ENCODE data around the gene PKNOX2. TPM values are rescaled to one million over a fixed set of nuclear protein-coding genes. Genes with fewer than 3 reads are reported as not detected.

The PKNOX2 gene
- total and polyA plus RNA-seq, 10 of the 15 experiments (the other 5 are each of a cell fraction or from before 2014, with no cell fraction given) = not detected

DNA sequence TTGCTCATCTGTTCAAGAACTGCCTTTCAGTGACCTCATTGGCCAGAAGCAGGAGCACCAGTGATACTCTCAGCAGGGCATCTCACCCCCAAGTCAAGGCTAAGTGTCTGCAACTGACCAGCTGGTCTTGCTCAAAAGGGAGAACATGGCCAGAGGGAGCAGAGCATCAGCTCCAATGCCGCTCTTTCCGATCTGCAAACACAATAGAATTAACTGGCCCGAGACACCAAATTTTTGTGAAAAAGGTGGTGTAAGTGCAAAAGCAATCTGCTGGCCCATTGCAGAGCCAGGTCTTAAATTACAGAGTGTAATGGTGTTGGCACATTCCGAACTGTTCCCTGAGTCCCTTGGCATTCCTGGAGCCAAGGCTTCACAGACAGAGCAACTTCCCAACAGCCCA lies 97.0 kb downstream of the PKNOX2 start:
- no TSS peak for BruUV-seq (replicated peaks)
- Histone ChIP-seq H3K27ac (ENCODE audit: control insufficient read depth, insufficient read depth) (no peak overlapping the region), H4K20me1 (ENCODE audit: control insufficient read depth, insufficient read depth) (no peaks in the 10 kb centered on the region), H3K9me3 (replicated peaks; ENCODE audit: control insufficient read depth, insufficient read depth, low read length) (no peaks in the 10 kb centered on the region), H3K79me2 (ENCODE audit: control insufficient read depth, insufficient read depth, low read length) (no peaks in the 10 kb centered on the region), H3K27me3 (replicated peaks in 1 of 2; ENCODE audit: control insufficient read depth in 2 of 2, insufficient read depth in 2 of 2, low read length in 1 of 2) (peaks cover 0 to 13% of the 10 kb centered on the region in 2 experiments; a peak in 3 of 4 replicates), H3K4me1 (ENCODE audit: control insufficient read depth, insufficient read depth, low read length) (no peaks in the 10 kb centered on the region), H2AFZ (ENCODE audit: control insufficient read depth, low read depth, low read length) (no peak overlapping the region), H3K9ac (ENCODE audit: control insufficient read depth, insufficient read depth, low read length) (no peak overlapping the region), H3K4me2 (ENCODE audit: control insufficient read depth, insufficient read depth) (no peak overlapping the region), H3K4me3 (no peak overlapping the region), H3K36me3 (ENCODE audit: control insufficient read depth in 2 of 2, insufficient read depth in 2 of 2, low read length in 1 of 2) (no peaks in the 10 kb centered on the region)
- WGBS (ENCODE audit: insufficient coverage, insufficient replicate concordance, low lambda C conversion rate, missing lambda C conversion rate) = 59% methylated on average over 4 of the region's 4 CpGs
- ATAC-seq = no peak
- ChIA-PET SMC1A (ENCODE audit: uncharacterized antibody, unreplicated experiment) (no interaction called here), RAD21 (ENCODE audit: unreplicated experiment) (no interaction called here), CTCF (no interaction called here), POLR2A (no interaction called here)
- no peak for FAIRE-seq
- intact Hi-C loops (cut with micrococcal nuclease; ENCODE audit: unreplicated experiment) = no loop called here
- no peak for TF ChIP-seq SMARCA5 (IDR thresholded peaks at IDR 0.05)
- TF ChIP-seq SUZ12 (IDR thresholded peaks at IDR 0.05; ENCODE audit: unreplicated experiment) = no peak
- TF ChIP-seq PML (IDR thresholded peaks at IDR 0.05; ENCODE audit: low read length) = no peak
- TF ChIP-seq, protein P1, sequence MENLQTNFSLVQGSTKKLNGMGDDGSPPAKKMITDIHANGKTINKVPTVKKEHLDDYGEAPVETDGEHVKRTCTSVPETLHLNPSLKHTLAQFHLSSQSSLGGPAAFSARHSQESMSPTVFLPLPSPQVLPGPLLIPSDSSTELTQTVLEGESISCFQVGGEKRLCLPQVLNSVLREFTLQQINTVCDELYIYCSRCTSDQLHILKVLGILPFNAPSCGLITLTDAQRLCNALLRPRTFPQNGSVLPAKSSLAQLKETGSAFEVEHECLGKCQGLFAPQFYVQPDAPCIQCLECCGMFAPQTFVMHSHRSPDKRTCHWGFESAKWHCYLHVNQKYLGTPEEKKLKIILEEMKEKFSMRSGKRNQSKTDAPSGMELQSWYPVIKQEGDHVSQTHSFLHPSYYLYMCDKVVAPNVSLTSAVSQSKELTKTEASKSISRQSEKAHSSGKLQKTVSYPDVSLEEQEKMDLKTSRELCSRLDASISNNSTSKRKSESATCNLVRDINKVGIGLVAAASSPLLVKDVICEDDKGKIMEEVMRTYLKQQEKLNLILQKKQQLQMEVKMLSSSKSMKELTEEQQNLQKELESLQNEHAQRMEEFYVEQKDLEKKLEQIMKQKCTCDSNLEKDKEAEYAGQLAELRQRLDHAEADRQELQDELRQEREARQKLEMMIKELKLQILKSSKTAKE (IDR thresholded peaks at IDR 0.05; ENCODE audit: low read depth, poor library complexity, severe bottlenecking) = no peak
- TF ChIP-seq FOXM1 (IDR thresholded peaks at IDR 0.05; ENCODE audit: low read depth, low read length) = no peak
- TF ChIP-seq WRNIP1 (IDR thresholded peaks at IDR 0.05; ENCODE audit: borderline replicate concordance, low read depth, low read length) = no peak
- no peak for DNase-seq (ENCODE audit: low read depth, low spot score)
- in situ Hi-C loops (cut with MboI) = no loop called here

Data from GM12878 (cell line).